ENCODE data around the gene KRT3. TPM values are rescaled to one million over a fixed set of nuclear protein-coding genes. Genes with fewer than 3 reads are reported as not detected.
"Not testable (repeated sequence)": the region's sequence is repeated elsewhere in the genome, so short reads cannot be mapped to it uniquely, and the experiment has no call there.

Gene KRT3
- total RNA-seq, 1 experiment from 2014 or later, result not detected

- H3K36me3 Mint-ChIP-seq, result no peaks in the 10 kb centered on the region
- peaks cover 23% of the 10 kb centered on the region for H3K27me3 Mint-ChIP-seq (ENCODE audit: low read depth)
- ChIA-PET CTCF (interaction anchor here (1.7 kb wide), 1 partner anchor 119 kb away, joined by 5 read pairs; no protein-coding TSS in a partner anchor), POLR2A (no interaction called here)
- DNase-seq (ENCODE audit: low spot score) (no peak), ATAC-seq (no peak)
- no peak for TF ChIP-seq TEAD4 (CRISPR knock-in tag; IDR thresholded peaks at IDR 0.05)
- TF ChIP-seq ATF6 (CRISPR knock-in tag; IDR thresholded peaks at IDR 0.05), result no peak
- TF ChIP-seq NFE2L1 (CRISPR knock-in tag; IDR thresholded peaks at IDR 0.05), result no peak
- TF ChIP-seq NR3C1 (CRISPR knock-in tag; conservative IDR thresholded peaks at IDR 0.05; ENCODE audit: low read depth), result no peak
- no peak for TF ChIP-seq SMAD3 (CRISPR knock-in tag; IDR thresholded peaks at IDR 0.05; ENCODE audit: borderline replicate concordance)
- no peak for TF ChIP-seq ZBTB43 (CRISPR knock-in tag; IDR thresholded peaks at IDR 0.05)
- no peak for TF ChIP-seq IRF1 (CRISPR knock-in tag; IDR thresholded peaks at IDR 0.05)
- TF ChIP-seq ATF1 (CRISPR knock-in tag; IDR thresholded peaks at IDR 0.05), result no peak
- TF ChIP-seq KAT7 (CRISPR knock-in tag; IDR thresholded peaks at IDR 0.05; ENCODE audit: borderline replicate concordance), result no peak
- TF ChIP-seq TEAD1 (CRISPR knock-in tag; IDR thresholded peaks at IDR 0.05), result no peak
- no peak for TF ChIP-seq ZNF263 (CRISPR knock-in tag; IDR thresholded peaks at IDR 0.05; ENCODE audit: low read depth)
- no peak for TF ChIP-seq ZNF512 (CRISPR knock-in tag; IDR thresholded peaks at IDR 0.05; ENCODE audit: borderline replicate concordance)
- TF ChIP-seq AFF4 (CRISPR knock-in tag; IDR thresholded peaks at IDR 0.05; ENCODE audit: borderline replicate concordance), result no peak
- no peak for TF ChIP-seq TP53 (CRISPR knock-in tag; IDR thresholded peaks at IDR 0.05)
- no peak for TF ChIP-seq MXD4 (CRISPR knock-in tag; IDR thresholded peaks at IDR 0.05; ENCODE audit: borderline replicate concordance)
- no peak for TF ChIP-seq RELA (CRISPR knock-in tag; IDR thresholded peaks at IDR 0.05; ENCODE audit: borderline replicate concordance)
- H3K4me1 Mint-ChIP-seq, result no peaks in the 10 kb centered on the region
- no peak overlapping the region for H3K27ac Mint-ChIP-seq
- 0 out of 2 replicates have a peak, but pooled peaks cover 3% of the 10 kb centered on the region for H3K9me3 Mint-ChIP-seq
- no peak overlapping the region for H3K4me3 Mint-ChIP-seq
Observed at GRCh38 chr12:52751795-52752194, 44.1 kb downstream of the KRT3 start.

GRCh38 chr12:52750532-52750931 lies 45.4 kb downstream of the KRT3 start:
- H3K4me1 Mint-ChIP-seq; ATAC-seq; H3K4me3 Mint-ChIP-seq; H3K36me3 Mint-ChIP-seq; POLR2A ChIA-PET; DNase-seq (ENCODE audit: low spot score); H3K27ac Mint-ChIP-seq; H3K9me3 Mint-ChIP-seq: not testable (repeated sequence)
- CTCF ChIA-PET, result interaction anchor here (1.3 kb wide), 1 partner anchor 9 kb away, joined by 3 read pairs; no protein-coding TSS in a partner anchor
- H3K27me3 Mint-ChIP-seq (ENCODE audit: low read depth), result peaks cover 30% of the 10 kb centered on the region

Data from WTC11 (cell line).